HG02970 (cell line): ENCODE measurements around the gene SLC22A12.

Source experiments
- ATAC-seq: cut with Tn5 transposase; IDR thresholded peaks from one replicate; pipeline ENCODE4 v1.9.1; 2021; ENCODE audit warnings: mild to moderate bottlenecking, moderate library complexity, moderate number of reproducible peaks; ENCODE audit not compliant: unreplicated experiment, low FRiP score

Gene SLC22A12

DNA sequence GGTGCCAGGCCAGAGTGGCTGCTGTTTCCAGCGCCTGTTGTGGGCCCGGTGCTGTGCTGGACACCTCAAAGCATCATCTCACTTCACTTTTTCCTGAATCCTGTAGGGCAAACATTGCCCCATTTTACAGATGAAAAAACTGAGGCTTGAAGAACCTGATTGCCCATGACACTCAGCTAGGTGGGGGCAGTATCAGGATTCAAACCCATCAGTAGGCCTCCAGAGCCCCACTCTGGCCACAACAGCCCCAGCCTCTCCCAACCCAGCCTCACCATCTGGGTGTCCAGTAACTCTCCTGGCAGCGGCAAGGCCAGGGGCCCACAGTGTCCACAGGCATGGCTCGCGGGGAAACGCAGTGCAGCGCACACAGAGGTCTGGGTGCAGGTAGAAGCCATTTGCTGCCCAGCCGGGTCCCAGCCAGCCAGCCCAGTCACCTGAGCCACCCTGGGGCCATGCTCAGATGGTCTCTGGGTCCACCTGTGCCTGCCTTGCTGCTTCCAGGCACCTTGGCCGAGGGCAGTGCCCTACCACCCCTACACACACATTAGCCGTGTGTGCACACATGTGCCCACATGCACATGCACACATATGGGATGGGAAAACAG, 11.5 kb downstream of the SLC22A12 start:
- ATAC-seq = no peak

- no peak for ATAC-seq
These were observed 12.5 kb downstream of the SLC22A12 start for GRCh38 chr11:64603411-64604110.

GRCh38 chr11:64604458-64605243, 13.6 kb downstream of the SLC22A12 start:
- ATAC-seq = no peak

GRCh38 chr11:64605244-64605560, 14.2 kb downstream of the SLC22A12 start:
- no peak for ATAC-seq

DNA sequence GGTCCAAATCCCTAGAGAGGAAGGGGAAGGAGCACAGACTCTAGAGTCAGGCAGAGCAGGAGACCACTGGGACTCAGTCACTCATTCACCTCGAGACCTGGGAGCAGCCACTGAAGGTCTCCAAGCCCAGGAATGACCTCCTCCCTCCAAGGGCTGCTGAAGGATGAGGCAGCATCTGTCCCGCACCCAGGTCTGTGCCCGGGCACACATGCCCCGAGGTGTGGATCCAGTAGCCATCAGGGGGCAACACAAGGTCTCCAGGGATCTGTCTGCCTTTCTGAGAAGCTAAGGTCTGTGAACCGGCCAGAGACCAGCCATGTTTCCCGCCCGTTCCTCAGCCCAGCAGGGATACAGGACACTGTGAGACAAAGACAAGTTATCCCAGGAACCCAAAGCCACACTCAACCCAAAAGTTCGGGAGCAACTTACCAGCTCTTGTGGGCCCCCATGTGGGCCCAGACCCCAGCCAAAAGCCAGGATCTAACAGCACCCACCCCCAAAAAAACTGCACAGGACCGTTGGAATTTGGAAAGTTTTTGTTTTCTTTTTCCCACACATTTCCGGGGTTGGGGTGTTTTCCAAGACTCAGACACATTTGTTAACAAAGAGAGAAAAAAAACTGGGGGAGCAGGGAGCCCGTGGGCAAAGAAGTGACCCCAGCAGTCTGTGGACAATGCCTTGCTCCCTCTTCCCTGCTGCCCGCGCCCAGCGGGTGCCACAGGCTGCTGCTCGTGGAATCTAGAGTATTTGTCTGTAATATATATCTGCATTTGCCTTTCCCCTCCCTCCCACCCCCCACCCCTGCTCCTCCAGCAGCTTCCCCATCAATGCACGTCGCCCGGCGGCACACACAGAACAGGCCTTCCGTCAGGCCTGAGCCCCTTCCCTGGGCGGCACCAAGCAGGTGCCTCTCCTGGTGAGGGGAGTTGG, 14.9 kb downstream of the SLC22A12 start:
- ATAC-seq = no peak

GRCh38 chr11:64606796-64607380, 15.9 kb downstream of the SLC22A12 start:
- no peak for ATAC-seq

DNA sequence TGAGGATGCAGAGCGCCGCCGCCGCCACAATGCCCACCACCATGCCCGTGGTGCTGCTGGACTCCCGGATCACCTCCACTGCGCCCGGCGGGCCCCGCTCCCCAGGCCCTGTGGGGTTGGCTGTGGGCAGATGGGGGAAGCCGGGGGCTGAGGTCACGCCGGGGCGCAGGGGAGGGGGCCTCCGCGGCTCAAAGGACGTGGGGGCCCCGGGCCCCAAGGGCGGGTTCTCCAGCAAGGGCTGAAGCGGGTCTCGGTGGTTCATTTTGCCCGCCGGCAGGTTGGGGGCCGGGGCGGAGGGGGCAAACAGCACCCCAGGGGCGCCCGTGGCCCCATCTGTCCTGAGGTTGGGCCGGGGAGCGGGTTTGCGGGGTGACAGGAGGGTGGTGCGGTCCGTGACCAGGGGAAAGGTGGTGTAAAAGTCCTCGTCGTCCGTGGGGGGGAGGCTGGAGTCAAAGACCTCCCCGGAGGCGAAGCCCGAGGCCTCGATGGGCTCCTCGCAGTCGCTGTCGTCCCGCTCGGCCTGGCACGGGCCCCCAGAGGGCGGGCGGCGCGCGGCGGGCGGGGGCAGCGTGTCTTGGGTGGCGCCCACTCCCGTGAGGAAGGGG, 16.5 kb downstream of the SLC22A12 start:
- ATAC-seq = no peak

- ATAC-seq = no peak
These were observed 17.0 kb downstream of the SLC22A12 start for GRCh38 chr11:64608046-64608445.

DNA sequence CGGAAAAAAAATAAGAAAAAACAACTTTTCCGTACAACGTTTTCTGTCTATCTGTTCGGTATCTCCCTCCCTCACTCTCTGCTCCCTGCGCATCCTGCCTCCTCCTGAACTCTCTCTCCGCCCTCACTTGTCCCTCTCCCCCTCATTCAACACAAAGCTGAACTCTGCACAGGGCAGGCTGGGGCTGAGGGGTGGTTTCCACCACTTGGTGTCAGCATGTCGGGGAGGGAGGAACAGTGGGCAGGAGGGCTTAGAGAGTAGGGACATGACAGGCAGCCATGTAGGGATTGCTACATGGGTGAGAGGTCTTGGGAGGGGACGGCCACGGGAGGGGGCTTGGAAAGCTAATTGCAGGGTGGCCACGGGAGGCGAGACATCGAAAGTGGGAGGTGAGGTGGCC, 17.6 kb downstream of the SLC22A12 start:
- ATAC-seq = no peak

DNA sequence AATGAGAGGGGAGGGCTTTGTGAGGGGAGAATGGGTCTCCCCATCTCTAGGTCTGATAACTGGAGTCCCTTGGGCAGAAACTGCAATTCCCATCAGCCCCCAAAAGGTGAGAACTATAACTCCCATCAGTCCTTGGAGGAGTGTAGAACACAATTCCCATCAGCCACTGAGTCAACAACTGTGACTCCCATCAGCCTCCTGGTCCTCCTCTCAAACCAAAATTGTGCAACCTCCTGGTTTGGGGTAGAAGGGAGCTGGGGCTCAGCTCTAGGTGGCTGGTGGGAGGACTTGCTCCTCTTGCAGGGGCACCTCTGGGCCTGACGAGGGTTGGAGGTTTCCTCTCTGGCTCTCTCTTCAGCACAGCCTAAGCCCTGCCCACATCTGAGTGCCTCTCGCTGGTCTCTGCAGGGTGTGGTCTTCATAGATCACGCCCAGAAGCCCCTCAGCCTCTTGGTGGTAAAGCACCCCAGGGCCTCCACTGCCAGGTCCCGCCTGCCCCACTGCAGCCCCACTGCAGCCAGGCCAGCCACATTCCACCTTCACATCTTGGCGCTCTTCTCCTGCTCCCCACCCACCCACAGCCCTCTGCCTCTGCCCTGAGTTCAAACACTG, 18.5 kb downstream of the SLC22A12 start:
- ATAC-seq = no peak

GRCh38 chr11:64610596-64610995, 19.6 kb downstream of the SLC22A12 start:
- no peak for ATAC-seq

DNA sequence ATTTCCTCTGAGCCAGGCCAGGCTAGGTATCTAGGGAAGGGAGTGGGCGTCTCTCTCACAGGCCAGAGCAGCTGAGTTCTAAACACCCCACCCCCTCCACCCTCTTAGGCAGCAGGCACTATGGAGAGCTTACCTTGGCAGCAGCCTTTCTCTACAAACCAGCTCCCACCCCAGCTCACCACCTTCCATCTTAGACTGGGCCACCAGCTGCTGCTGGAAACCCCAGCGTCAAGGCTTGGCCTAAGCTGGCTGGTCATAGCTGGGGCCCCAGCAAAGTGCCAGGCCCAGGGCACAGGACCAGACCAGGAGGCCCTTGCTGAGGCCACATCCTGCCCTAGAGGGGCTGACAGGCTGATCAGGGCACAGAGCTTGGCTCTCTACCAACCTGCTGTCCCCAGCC, 20.2 kb downstream of the SLC22A12 start:
- ATAC-seq = no peak

DNA sequence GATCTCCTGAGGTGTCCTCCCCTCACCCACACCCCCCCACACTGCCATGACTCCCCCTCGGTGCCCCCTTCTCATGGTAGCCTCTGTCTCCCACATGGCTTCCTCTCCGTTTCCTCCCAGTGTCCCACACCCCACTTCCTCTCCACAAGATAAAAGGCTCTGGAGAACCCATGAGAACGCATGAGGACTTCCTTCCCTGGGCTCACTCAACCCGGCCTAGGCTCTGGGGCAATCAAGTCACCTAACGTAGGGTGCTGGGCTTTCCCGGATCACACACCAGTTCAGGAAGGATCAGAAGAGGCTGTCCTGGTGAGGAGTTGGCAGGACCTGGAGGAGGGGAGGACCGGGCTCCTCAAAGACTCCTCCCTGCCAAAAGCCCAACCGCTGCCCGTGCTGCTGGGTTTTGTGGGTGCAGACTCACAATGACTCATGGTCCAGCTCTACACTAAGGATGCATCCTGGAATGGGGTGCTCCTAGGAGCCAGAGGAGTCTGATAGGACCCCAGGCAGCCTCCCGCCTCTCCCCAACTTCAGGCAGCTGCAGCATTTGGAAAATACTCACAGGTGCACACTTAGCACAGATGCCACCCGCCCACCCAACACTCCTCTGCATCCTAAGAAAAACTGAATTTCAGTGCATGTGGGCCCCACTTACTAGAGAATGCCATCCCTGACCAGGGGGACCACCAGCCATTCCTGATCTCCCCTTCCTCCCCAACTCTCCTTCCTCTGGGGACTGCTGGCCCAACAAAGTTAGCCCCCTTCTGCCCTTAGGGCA, 21.0 kb downstream of the SLC22A12 start:
- no peak for ATAC-seq

GRCh38 chr11:64613648-64614047, 22.6 kb downstream of the SLC22A12 start:
- no peak for ATAC-seq

GRCh38 chr11:64614917-64615316, 23.9 kb downstream of the SLC22A12 start:
- no peak for ATAC-seq

- ATAC-seq = no peak
These were observed 25.8 kb downstream of the SLC22A12 start for GRCh38 chr11:64616817-64617216.

- ATAC-seq = no peak
These were observed 28.2 kb downstream of the SLC22A12 start for GRCh38 chr11:64619196-64619595.

- ATAC-seq = no peak
These were observed 28.9 kb downstream of the SLC22A12 start for GRCh38 chr11:64619811-64620380.
